ENCODE measurements around the gene BCL2L15.
A peak's percentile ranks its signal among the peaks of the same experiment; 100 is the strongest.
"Not testable (repeated sequence)": the region's sequence is repeated elsewhere in the genome, so short reads cannot be mapped to it uniquely, and the experiment has no call there.

Gene BCL2L15

GRCh38 chr1:113871597-113872113 is 15.7 kb downstream of the BCL2L15 start, which contains the start of gene PTPN22:
Gene PTPN22, minus strand, starts transcription at chr1:113871712.
- peak; percentile 69 for DNase-seq (ENCODE audit: low read depth)

- DNase-seq (ENCODE audit: low read depth) = no peak
These were observed 16.6 kb downstream of the BCL2L15 start for GRCh38 chr1:113870778-113871177.

GRCh38 chr1:113868387-113869083 is 18.8 kb downstream of the BCL2L15 start:
- DNase-seq (ENCODE audit: low read depth) = no peak

GRCh38 chr1:113861641-113862040 is 25.7 kb downstream of the BCL2L15 start:
- no peak for DNase-seq (ENCODE audit: low read depth)

DNA sequence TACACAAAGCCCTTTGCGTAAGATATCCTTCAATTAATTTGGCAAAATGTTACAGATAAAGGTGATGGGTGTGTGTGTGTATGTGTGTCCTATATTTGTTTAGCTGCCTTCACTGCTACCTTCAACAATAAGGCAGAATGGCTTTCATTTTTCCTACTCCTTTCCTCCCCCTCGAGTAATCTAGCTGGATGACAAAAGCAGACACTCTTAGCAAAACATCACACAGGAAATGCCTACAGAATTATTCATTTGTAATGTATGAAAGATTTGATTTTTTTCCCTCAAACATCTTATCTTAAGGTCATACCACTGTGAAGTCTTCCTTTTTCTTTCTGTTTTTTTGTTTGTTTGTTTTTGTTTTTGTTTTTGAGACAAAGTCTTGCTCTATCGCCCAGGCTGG is 26.5 kb downstream of the BCL2L15 start:
- no peak for DNase-seq (ENCODE audit: low read depth)

GRCh38 chr1:113859478-113860175 is 27.8 kb downstream of the BCL2L15 start:
- DNase-seq (ENCODE audit: low read depth) = no peak

DNA sequence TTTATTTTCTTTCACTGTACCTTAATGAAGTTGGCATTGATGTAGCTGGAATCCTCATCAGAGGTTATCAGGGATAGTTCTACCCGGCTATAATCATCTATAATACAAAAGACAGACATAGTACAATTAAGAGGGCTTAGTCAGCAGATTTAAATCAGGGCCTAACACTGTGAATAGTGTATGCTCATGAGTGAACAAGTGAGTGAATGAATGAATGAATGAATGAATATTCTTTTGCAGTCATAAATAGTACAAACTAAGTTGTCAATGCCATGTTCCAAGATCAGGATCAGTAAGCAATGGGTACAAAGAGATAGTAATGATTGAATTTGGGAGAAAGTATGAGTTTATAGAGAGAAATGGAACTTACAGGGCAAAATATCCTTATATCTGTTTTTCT is 28.4 kb downstream of the BCL2L15 start:
- no peak for DNase-seq (ENCODE audit: low read depth)

DNA sequence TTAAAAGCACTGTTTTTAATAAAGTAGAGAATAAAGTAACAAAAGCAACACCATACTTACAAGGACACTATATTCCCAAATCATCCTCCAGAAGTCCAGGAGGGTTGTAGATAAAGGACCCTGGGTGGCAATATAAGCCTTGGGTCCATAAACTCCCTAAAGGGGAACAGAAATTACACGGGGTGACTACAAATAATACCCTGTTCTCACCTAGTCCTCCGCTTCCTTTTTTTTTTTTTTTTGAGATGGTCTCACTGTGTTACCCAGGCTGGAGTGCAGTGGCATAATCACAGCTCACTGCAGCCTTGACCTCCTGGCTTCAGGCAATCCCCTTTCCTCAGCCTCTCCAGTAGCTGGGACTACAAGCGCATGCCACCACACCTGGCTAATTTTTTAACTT is 29.0 kb downstream of the BCL2L15 start:
- no peak for DNase-seq (ENCODE audit: low read depth)

DNA sequence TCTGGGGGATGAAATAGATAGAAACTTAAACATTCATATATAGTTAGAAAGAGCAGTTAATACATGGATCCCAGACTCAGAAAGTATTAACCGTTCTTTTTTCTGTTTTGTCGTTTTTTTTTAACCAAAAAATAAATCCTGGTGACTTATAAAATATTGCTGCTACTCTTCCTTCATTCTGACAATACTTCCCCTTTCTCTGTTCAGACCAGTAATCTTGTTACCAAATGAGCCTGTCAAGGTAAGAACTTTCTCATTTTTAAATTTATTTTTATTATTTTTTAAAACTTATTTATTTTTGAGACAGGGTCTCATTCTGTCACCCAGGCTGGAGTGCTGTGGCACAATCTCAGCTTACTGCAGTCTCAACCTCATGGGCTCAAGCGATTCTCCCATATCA is 29.6 kb downstream of the BCL2L15 start:
- DNase-seq (ENCODE audit: low read depth) = no peak

DNA sequence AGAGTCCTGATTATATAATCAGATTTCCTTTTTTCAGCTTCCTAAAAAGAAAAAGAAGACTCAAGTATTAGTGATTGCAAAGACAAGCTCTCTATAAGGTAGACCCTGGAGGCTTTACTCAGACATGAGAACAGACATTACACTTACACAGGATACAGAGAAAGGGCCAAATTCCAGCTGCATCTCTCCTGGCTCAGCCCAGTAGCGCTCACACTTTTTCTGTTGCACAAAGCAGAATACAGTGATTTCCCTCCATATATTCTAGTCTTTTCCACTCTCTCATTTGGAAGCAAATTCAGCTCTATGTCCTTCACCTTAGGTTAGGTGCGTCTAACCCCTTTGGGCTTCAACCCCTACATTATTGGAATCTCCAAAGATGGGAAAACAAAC is 31.0 kb downstream of the BCL2L15 start:
- no peak for DNase-seq (ENCODE audit: low read depth)

DNA sequence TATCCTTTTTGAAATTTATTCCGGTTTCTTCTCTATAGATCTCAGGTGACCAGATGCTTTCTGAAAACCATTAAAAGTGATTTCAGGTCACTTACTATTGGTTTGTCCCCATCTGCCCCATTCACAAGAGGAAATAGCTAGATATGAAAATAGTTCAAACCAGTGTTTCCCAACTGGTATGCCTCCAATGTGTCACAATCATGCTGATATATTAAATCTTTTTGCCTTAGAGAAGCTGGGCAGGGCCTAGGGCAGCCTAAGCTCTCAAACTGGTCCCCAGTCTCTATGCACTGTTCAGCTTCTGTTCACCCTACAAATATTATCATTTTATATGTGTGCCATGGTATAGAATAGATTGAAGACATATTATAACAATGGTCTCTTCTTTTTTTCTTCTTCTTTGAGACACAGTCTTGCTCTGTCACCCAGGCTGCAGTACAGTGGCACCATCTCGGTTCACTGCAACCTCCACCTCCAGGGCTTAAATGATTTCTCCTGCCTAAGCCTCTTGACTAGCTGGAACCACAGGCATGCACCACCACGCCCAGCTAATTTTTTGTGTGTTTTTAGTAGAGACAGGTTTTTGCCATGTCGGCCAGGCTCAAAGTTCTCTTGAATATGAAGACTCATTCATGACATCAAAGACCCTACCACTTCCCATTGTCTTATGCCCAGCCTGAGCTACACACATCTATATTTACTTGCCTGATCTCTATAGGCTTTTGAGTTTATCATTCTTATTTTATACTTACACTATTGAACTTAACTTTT is 31.6 kb downstream of the BCL2L15 start:
- no peak for DNase-seq (ENCODE audit: low read depth)

DNA sequence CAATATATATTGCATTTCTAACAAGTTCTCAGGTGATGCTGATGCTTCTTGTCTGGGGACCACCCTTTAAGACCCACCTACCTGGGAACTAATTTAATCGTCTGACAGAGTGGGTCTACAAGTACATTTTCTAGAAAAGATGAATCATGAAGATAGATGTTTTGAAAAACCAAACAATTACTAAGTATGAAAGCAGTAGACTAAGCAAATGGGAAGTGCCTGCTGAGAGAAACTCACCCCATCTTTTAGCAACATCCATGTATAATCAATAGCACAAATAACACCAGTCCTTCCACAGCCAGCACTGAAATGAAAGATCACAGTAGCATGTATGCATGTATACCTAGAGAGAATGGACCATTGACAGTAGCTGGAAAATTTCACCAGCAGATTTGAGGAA is 33.1 kb downstream of the BCL2L15 start:
- DNase-seq (ENCODE audit: low read depth) = no peak

- DNase-seq (ENCODE audit: low read depth) = not testable (repeated sequence)
These were observed 34.7 kb downstream of the BCL2L15 start for GRCh38 chr1:113852694-113853093.

GRCh38 chr1:113850127-113850796 is 37.1 kb downstream of the BCL2L15 start:
- no peak for DNase-seq (ENCODE audit: low read depth)

DNA sequence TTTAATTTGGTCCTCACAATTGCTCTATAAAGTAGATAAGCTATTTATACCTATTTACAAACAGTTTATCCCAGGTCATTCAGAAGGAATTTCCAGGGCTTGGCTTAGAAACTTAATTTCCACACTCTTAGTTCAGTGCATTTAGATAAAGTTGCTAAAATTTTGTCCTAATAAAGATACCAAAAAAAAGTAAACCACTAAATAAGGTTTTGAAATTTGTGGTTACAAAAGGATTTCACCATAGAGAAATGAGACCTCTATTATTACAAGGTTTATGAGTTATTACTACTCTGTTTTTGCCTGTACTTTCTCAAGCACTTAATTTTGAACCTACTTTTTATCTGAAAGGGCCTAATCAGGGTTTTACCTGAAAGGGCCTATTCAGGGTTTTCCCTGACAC is 38.3 kb downstream of the BCL2L15 start:
- no peak for DNase-seq (ENCODE audit: low read depth)

- DNase-seq (ENCODE audit: low read depth) = no peak
These were observed 40.9 kb downstream of the BCL2L15 start for GRCh38 chr1:113846391-113847035.

GRCh38 chr1:113836534-113836933 is 50.8 kb downstream of the BCL2L15 start:
- DNase-seq (ENCODE audit: low read depth) = no peak

DNA sequence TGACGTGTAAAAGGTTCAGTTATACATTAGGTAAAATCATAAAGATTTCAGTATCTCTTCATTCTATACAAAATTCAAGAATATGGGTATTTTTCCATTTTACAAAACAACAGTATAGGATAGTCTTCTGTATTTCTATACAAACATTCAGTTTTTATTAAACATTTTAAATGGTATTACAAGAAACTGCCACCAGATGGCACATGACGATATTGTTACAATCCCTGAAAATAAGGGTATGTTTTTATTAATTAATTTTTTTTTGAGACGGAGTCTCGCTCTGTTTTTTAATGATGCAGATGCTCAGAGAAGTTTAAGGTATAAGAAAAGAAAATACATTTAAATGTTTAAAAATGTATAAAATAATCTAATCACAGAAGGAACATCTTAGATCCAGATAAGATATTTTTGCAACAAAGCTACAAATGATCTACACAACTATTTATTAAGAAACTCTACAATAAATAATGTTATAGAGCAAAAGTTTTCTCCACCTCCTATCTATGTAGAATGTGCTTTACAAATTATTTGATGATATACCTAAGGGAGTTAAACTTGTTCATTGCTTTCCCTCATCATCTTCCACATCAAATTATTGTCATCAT is 51.6 kb downstream of the BCL2L15 start:
- DNase-seq (ENCODE audit: low read depth) = no peak

DNA sequence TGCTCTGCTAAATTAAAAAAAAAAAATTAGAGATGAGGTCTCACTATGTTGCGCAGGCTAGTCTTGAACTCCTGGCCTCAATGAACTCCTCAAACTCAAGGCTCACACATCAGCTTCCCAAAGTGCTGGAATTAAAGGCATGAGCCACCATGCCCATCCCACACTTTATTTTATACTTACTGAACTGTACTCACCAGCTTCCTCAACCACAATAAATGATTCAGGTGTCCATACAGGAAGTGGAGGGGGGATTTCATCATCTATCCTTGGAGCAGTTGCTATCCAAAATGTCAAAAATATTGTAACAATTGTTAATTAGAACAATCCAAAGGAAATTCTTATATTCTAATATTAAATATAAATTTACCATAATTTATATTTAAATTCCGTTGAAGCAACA is 52.7 kb downstream of the BCL2L15 start:
- DNase-seq (ENCODE audit: low read depth) = no peak
